ENCODE measurements around the gene TNIP3. TPM values are rescaled to one million over a fixed set of nuclear protein-coding genes. Genes with fewer than 3 reads are reported as not detected.

Gene TNIP3
- total and polyA plus RNA-seq, 2 experiments from 2014 or later: not detected

GRCh38 chr4:121199742-121200561, 35.8 kb upstream of the TNIP3 start:
- Histone ChIP-seq H3K27me3 (no peaks in the 10 kb centered on the region), H3K36me3 (no peaks in the 10 kb centered on the region)

DNA sequence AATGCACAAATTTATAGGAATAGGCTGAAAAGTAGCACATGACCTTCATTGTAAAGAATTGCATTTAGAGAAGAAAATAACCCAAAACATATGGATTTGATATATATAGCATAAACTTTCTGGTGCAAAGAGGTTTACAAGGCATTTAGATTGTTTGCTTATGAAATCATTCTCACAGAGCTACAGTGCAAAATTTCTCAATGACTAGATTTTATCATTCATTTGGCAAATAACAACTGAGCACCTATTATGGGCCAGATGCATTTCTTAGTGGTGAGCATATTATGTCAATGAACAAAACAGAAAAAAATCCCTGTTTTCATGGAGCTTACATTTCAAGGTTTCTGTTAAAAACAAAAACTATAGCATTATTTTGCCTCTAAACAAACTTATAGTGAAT, 34.1 kb upstream of the TNIP3 start:
- TF ChIP-seq CTCF (IDR thresholded peaks at IDR 0.05; ENCODE audit: low read depth, low read length): no peak
- Histone ChIP-seq H3K27me3 (no peaks in the 10 kb centered on the region), H3K27ac (no peak overlapping the region), H3K4me1 (ENCODE audit: low read depth) (peaks cover 10% of the 10 kb centered on the region), H3K36me3 (no peaks in the 10 kb centered on the region), H3K9me3 (ENCODE audit: low read depth) (no peaks in the 10 kb centered on the region), H3K4me3 (no peak overlapping the region)
- no peak for DNase-seq (ENCODE audit: low read depth in 1 of 2, low spot score in 1 of 2)

More at GRCh38 chr4:121199742-121200561, 35.8 kb upstream of the TNIP3 start:
- peaks cover 10% of the 10 kb centered on the region for H3K4me1 ChIP-seq (ENCODE audit: low read depth)
- no peaks in the 10 kb centered on the region for H3K9me3 ChIP-seq (ENCODE audit: low read depth)
- no peak overlapping the region for H3K4me3 ChIP-seq
- no peak for DNase-seq (ENCODE audit: low read depth in 1 of 2, low spot score in 1 of 2)
- TF ChIP-seq CTCF (IDR thresholded peaks at IDR 0.05; ENCODE audit: low read depth, low read length): no peak
- H3K27ac ChIP-seq: no peak overlapping the region

DNA sequence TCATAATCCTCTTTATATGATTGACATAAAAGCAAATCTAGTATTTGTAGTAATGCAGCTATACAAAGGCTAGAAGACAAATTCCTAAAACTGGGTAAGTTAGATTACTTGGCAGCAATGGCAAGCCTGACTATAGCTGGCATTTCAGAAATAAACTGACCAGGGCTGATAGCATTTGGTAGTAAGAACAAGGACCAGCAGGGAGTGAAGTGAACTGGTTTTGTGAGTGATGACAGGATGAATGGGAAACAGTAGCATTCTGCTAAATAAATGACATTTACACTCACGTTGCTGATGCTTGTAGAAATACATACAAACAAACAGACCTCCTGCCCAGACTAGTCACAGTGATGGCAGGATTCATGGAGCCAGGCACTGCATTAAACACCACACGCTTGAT, 31.5 kb upstream of the TNIP3 start:
- TF ChIP-seq CTCF (IDR thresholded peaks at IDR 0.05; ENCODE audit: low read depth, low read length): no peak
- Histone ChIP-seq H3K36me3 (no peaks in the 10 kb centered on the region), H3K27me3 (no peaks in the 10 kb centered on the region), H3K4me1 (ENCODE audit: low read depth) (peaks cover 10% of the 10 kb centered on the region), H3K9me3 (ENCODE audit: low read depth) (no peaks in the 10 kb centered on the region), H3K4me3 (no peak overlapping the region), H3K27ac (no peak overlapping the region)
- peak; percentile 2 to 70 for DNase-seq (ENCODE audit: low read depth in 1 of 2, low spot score in 1 of 2)

DNA sequence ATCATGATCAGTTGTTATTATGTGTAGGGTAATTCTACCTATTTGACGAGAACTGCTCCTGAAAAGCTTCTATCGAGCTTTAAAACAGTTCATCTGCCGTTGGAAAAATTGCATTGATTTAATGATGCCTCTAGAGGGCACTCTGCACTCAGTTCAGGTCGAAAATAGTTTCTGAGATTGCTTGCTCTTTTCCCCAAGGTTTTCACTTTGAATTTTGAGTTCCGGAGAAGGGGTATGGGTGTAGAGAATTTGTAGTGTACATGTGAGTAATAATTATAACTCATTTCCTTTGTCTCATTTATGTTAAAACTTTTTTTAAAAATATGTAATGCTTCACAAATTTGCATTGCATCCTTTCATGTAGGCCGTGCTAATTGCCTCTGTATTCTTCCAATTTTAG, 28.4 kb upstream of the TNIP3 start:
- peak; percentile 59 to 70 for DNase-seq (ENCODE audit: low read depth in 1 of 2, low spot score in 1 of 2)

DNA sequence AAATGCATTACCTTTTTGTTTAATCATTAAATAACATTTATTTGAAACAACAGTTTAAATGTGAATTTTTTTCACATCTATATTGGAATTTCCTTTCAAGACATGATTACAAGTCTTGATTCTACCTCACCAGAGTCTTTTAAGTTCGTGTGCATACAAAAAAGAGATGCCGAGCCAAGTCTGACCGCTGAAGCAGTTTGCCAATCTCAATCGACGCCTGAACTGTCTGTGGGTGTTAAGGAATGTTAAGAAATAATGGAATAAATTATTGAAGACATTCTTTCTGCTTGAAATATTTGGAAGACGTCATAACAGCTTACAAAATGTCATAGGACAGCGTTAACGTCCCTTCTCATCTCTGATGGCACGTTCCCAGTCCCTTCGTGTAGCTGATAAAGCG, 27.9 kb upstream of the TNIP3 start:
- no peaks in the 10 kb centered on the region for H3K9me3 ChIP-seq (ENCODE audit: low read depth)
- TF ChIP-seq CTCF (IDR thresholded peaks at IDR 0.05; ENCODE audit: low read depth, low read length): no peak
- H3K27me3 ChIP-seq: no peaks in the 10 kb centered on the region
- H3K27ac ChIP-seq: no peak overlapping the region
- no peak overlapping the region for H3K4me3 ChIP-seq
- H3K4me1 ChIP-seq (ENCODE audit: low read depth): peaks cover 10% of the 10 kb centered on the region
- no peaks in the 10 kb centered on the region for H3K36me3 ChIP-seq
- peak in 1 of 2 donors; percentile 87 for DNase-seq (ENCODE audit: low read depth in 1 of 2, low spot score in 1 of 2)

More for the DNA sequence above, 28.4 kb upstream of the TNIP3 start:
- no peaks in the 10 kb centered on the region for H3K27me3 ChIP-seq
- peaks cover 10% of the 10 kb centered on the region for H3K4me1 ChIP-seq (ENCODE audit: low read depth)
- TF ChIP-seq CTCF (IDR thresholded peaks at IDR 0.05; ENCODE audit: low read depth, low read length): peak; percentile 73
- no peaks in the 10 kb centered on the region for H3K36me3 ChIP-seq
- no peak overlapping the region for H3K27ac ChIP-seq
- no peaks in the 10 kb centered on the region for H3K9me3 ChIP-seq (ENCODE audit: low read depth)
- no peak overlapping the region for H3K4me3 ChIP-seq

Data from cardiac muscle cell (in vitro differentiated cells and primary cell).